GM19239 (cell line): Measurements from ENCODE around the gene WDR26.
"Not testable (repeated sequence)": the region's sequence is repeated elsewhere in the genome, so short reads cannot be mapped to it uniquely, and the experiment has no call there.

Experiments
- DNase-seq: peaks from one replicate; pipeline ENCODE4 v3.0.0; 2011; ENCODE audit warnings: low spot score; ENCODE audit not compliant: insufficient read length
- FAIRE-seq: peaks from 2 replicates; lab custom pipeline; 2011; peaks lifted over from hg19 to GRCh38; lab: Jason Lieb, UNC

The WDR26 gene

GRCh38 chr1:224434691-224435317 lies at the start of gene WDR26:
WDR26 (minus strand) TSS chr1:224434797.
- DNase-seq (peak; percentile 98), FAIRE-seq (peak; percentile 95)

DNA sequence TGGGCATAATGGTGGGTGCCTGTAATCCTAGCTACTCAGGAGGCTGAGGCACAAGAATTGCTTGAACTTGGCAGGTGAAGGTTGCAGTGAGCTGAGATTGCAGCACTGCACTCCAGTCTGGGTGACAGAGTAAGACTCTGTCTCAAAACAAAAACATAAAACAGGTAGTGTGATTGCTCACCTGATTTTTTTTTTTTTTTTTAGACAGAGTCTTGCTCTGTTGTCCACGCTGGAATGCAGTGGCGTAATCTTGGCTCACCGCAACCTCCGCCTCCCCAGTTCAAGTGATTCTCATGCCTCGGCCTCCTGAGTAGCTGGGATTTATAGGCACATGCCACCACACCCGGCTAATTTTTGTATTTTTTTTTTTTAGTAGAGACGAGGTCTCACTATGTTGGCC lies 48.6 kb upstream of the WDR26 start:
- DNase-seq, FAIRE-seq: not testable (repeated sequence)

- DNase-seq (no peak), FAIRE-seq (no peak)
Measured at GRCh38 chr1:224482619-224483018, 48.0 kb upstream of the WDR26 start.

- no peak for FAIRE-seq
- no peak for DNase-seq
Measured at GRCh38 chr1:224481601-224482000, 47.0 kb upstream of the WDR26 start.

DNA sequence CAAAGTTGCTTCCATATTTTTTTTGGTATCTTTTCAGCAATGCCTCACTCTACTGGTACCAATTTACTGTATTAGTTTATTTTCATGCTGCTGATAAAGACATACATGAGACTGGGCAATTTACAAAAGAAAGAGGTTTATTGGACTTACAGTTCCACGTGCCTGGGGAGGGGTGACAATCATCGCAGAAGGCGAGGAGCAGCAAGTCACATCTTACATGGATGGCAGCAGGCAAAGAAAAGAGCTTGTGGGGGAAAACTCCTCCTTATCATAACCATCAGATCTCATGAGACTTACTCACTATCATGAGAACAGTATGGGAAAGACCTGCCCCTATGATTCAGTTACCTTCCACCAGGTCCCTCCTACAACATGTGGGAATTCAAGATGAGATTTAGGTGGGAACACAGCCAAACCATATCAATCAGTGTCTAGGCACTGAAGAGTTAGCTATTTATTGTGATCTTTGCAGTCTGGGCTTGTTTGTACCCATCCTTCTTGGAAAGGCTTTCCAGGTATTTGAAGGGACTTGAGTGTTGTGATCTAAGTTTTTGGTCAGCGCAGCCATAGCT lies 46.4 kb upstream of the WDR26 start:
- DNase-seq: not testable (repeated sequence)

DNA sequence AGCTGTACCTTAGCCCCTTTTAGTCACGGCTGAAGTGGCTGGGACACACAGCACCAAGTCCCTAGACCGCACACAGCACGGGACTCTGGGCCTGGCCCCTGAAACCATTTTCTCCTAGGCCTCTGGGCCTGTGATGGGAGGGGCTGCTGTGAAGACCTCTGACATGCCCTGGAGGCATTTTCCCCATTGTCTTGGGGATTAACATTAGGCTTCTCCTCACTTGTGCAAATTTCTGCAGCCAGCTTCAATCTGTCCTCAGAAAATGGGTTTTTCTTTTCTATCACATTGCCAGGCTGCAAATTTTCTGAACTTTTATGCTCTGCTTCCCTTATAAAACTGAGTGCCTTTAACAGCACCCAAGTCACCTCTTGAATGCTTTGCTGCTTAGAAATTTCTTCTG lies 45.6 kb upstream of the WDR26 start:
- DNase-seq, FAIRE-seq: not testable (repeated sequence)

More for the DNA sequence above, 46.4 kb upstream of the WDR26 start:
- not testable (repeated sequence) for FAIRE-seq

DNA sequence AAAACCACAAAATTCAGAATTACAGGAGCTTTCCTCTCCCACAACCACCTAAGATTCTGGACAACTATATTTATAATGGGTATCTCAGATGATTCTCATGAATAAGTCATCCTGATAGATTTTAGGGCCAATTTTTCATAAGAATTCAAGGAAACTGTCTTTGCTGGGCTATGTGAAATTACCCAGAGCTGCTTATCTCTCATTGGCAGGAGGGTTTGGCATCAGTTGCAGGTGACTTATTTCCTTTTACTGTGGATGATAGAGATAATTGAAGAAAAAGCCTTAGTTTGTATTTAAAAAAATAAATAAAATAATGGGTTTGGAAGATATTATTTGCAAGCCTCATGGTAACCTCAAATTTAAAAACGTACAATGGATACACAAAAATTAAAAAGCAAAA lies 38.2 kb upstream of the WDR26 start:
- DNase-seq: no peak
- no peak for FAIRE-seq

GRCh38 chr1:224466154-224466553 lies 31.6 kb upstream of the WDR26 start:
- FAIRE-seq (no peak), DNase-seq (no peak)

- FAIRE-seq (no peak), DNase-seq (no peak)
Measured at GRCh38 chr1:224459966-224460365, 25.4 kb upstream of the WDR26 start.

- no peak for FAIRE-seq
- no peak for DNase-seq
Measured at GRCh38 chr1:224458996-224459395, 24.4 kb upstream of the WDR26 start.

DNA sequence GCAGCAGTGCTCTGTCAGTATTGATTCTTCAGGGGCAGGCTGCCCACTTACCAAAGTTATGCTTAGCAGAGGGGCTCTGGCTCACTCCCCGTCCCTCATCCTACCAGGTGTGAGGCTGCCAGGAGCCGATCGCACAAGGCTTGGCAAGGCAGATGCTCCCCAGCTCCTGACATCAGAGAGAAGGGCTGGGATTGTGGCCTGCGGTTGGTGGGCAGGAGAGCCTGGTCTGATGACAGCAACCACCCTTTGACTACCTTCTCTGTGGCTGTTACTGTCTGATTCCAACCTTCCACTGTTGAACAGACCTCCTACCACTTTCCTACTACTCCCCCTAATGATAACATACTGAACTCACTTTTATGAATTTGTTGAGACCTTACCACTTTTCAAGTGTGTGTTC lies 23.7 kb upstream of the WDR26 start:
- DNase-seq: no peak
- FAIRE-seq: no peak

GRCh38 chr1:224457782-224458144 lies 23.2 kb upstream of the WDR26 start:
- FAIRE-seq: peak; percentile 45
- DNase-seq: no peak

DNA sequence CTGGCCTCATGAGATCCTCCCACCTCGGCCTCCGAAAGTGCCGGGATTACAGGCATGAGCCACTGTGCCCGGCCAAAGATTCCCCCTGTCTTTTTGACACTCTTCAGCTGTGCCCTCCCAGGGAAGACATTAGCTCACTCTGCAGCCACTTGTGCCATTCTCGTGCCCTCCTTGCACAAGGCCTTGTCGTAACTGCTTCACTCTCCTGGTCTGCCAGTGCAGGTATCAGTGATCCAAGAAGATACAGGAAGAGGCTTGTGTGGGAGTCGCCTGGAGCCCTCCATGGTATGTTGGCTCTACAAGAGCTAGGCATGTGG lies 22.0 kb upstream of the WDR26 start:
- DNase-seq (no peak), FAIRE-seq (no peak)

- DNase-seq: no peak
Measured at GRCh38 chr1:224454402-224455055, 19.9 kb upstream of the WDR26 start.

DNA sequence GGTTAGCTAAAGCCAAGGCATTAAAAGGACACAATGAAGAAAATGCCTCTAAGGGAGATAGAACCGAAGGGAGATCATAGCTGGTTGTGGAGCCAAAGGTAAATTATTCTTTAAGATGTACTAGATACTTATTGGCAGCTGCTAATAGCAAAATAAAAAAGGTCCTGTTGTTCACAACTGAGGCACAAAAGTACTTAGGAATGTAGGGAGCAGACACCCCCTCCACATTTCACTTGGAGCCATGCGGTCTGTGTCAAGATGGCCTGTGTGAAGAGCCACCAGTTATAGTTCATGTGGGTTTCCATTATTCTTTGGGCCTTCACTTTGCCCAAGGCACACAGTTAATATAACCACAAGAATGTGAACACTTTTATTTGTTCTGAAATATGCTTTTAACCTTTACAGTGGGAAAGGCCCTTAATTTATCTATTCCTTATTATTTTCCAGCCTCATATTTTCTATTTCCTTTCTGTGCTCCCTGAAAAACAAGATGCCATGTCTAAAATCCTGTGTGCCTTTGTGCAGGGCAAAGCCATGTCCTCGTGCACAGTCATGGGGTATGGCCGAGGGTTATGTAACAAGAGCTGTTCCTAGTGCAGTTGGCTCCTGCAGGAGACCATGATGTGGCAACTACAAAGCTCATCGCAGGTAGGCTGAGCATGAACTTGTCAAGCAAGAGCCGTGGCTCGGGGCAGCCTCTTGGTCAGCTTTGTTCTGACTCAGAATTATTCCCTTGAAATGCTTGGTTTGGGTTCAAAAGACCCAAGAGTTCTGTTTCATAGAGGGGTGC lies 16.2 kb upstream of the WDR26 start:
- FAIRE-seq (no peak), DNase-seq (no peak)

More at GRCh38 chr1:224454402-224455055, 19.9 kb upstream of the WDR26 start:
- FAIRE-seq: no peak

DNA sequence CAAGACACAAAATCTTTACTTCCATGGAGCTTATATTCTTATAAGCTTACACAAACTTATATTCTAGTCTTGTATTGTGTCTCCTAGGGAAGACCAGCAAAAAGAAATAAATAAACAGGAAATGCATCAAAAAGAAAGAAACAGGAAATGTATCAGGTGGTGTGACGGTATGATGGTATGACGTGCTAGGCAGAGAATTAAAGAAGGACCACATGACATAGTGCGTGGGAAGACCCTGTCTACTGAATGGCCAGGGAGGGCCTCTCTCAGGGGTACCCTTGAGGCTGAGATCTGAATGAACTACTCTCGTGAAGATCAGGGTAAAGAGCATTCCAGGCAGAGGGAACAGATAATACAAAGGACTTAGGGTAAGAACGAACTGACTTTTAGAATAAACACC lies 15.6 kb upstream of the WDR26 start:
- no peak for FAIRE-seq
- DNase-seq: no peak

- DNase-seq: no peak
- no peak for FAIRE-seq
Measured at GRCh38 chr1:224448453-224449017, 13.9 kb upstream of the WDR26 start.

DNA sequence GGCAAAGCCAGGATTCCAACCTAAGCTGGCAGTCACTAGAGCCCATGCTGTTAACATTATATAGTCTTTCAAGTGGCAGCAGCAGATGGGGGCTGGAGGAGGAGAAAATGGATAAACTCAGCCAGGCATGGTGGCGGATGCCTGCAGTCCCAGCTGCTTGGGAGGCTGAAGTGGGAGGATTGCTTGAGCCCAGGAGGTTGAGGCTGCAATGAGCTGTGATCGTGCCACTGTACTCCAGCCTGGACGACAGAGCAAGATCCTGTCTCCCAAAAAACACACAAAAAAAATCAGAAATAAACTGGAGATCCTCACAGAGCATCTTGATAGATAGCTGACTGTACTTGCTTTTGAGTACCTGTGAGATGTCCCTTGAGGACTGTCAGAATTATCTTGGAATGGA lies 13.4 kb upstream of the WDR26 start:
- DNase-seq: no peak
- no peak for FAIRE-seq

DNA sequence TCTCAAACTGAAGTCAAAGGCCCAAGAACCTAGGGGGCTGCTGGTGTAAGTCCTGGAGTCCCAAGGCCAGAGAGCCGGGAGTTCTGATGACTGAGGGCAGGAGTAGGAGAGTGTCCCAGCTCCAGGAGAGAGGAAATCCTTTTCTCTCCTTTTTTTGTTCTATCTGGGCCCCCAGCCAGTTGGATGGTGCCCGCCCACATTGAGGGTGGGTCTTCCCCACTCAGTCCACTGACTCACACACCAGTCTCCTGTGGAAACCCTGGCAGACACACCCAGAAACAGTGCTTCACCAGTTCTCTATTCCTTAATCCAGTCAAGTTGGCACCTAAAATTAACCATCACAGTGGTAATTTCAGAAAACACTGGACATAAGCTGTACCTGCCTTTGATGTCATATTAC lies 12.7 kb upstream of the WDR26 start:
- FAIRE-seq: no peak
- no peak for DNase-seq

- FAIRE-seq (no peak), DNase-seq (no peak)
Measured at GRCh38 chr1:224438989-224439388, 4.4 kb upstream of the WDR26 start.

- DNase-seq (no peak), FAIRE-seq (no peak)
Measured at GRCh38 chr1:224435999-224436398, 1.4 kb upstream of the WDR26 start.
